Panc1 (cell line): ENCODE data around the gene CCNI. TPM values are rescaled to one million over a fixed set of nuclear protein-coding genes. Genes with fewer than 3 reads are reported as not detected.

ENCODE experiments used
- ATAC-seq: fragments of 200-7000 bp; cut with Tn5 transposase; 2 replicates; pipeline ENCODE4 v1.9.1; 2020; ENCODE audit warnings: mild to moderate bottlenecking, moderate library complexity
- BruUV-seq: library from RNA; stranded (reverse); fragments of 400-500 nt; replicated peaks from 2 replicates; lab custom pipeline; 2021; lab: Mats Ljungman, UMichigan
- CTCF ChIA-PET: fragments of 300-600 bp; sonication (Branson Sonifier 250); formaldehyde crosslinking; loops from one replicate; lab custom pipeline; 2022; ENCODE audit warnings: antibody characterized with exemption; lab: Charles Lee
- POLR2A ChIA-PET: fragments of 300-600 bp; sonication (Branson Sonifier 250); formaldehyde crosslinking; loops from one replicate; lab custom pipeline; 2022; ENCODE audit warnings: antibody characterized with exemption; lab: Charles Lee
- DNase-seq: peaks from one replicate; pipeline ENCODE4 v3.0.0-alpha.2; 2010; ENCODE audit warnings: low read depth, low spot score
- H3K27ac ChIP-seq: 2 replicates; pipeline ENCODE4 v1.5.1; 2011; ENCODE audit warnings: mild to moderate bottlenecking, low read length, inconsistent platforms
- H3K27me3 ChIP-seq: fragments of 200-500 bp; sonication (Bioruptor generic); 2 replicates; pipeline ENCODE4 v1.6.0; 2014; ENCODE audit warnings: low read length, inconsistent platforms; ENCODE audit not compliant: control insufficient read depth, insufficient read depth
- H3K36me3 ChIP-seq: fragments of 200-500 bp; sonication (Bioruptor generic); 2 replicates; pipeline ENCODE4 v1.5.1; 2014; ENCODE audit warnings: inconsistent platforms, mild to moderate bottlenecking, low read length, moderate library complexity; ENCODE audit not compliant: control insufficient read depth, insufficient read depth
- H3K4me1 ChIP-seq: 2 replicates; pipeline ENCODE4 v1.5.1; 2011; ENCODE audit warnings: inconsistent platforms, mild to moderate bottlenecking, low read length, moderate library complexity; ENCODE audit not compliant: control insufficient read depth, insufficient read depth
- H3K4me3 ChIP-seq, 2 experiments: 2 replicates each; pipeline ENCODE4 v1.5.1; 2011 to 2012; ENCODE audit warnings: low read depth in 2 of 2, low read length in 2 of 2, mild to moderate bottlenecking in 2 of 2, inconsistent platforms in 1 of 2, moderate library complexity in 1 of 2
- H3K9me3 ChIP-seq: fragments of 200-500 bp; sonication (Bioruptor generic); 2 replicates; pipeline ENCODE4 v1.5.1; 2014; ENCODE audit warnings: low read depth, mild to moderate bottlenecking, inconsistent platforms, low read length, moderate library complexity; ENCODE audit not compliant: control insufficient read depth, insufficient read depth
- CTCF ChIP-seq: fragments of 450-650 bp; IDR thresholded peaks from 2 replicates; pipeline ENCODE4 v1.5.1; 2017; ENCODE audit warnings: mild to moderate bottlenecking
- POLR2AphosphoS5 ChIP-seq: IDR thresholded peaks from 2 replicates; pipeline ENCODE4 v1.6.1; 2012; ENCODE audit warnings: mild to moderate bottlenecking, low read depth, low read length, moderate library complexity
- REST ChIP-seq, 2 experiments: IDR thresholded peaks; 2 replicates each; pipeline ENCODE4 v1.6.1; 2011 to 2012; ENCODE audit warnings: low read depth in 2 of 2, control low read depth in 1 of 2, low read length in 1 of 2, mild to moderate bottlenecking in 1 of 2, moderate library complexity in 1 of 2; ENCODE audit not compliant: insufficient read depth in 1 of 2
- SIN3A ChIP-seq: IDR thresholded peaks from 2 replicates; pipeline ENCODE4 v1.6.1; 2012; ENCODE audit warnings: low read depth, mild to moderate bottlenecking, low read length, moderate library complexity, borderline replicate concordance; ENCODE audit not compliant: insufficient read depth
- TCF7L2 ChIP-seq: IDR thresholded peaks from 2 replicates; pipeline ENCODE4 v1.6.1; 2011; ENCODE audit warnings: mild to moderate bottlenecking, low read depth, low read length, inconsistent platforms
- in situ Hi-C: cut with HindIII; loops from 2 replicates; pipeline ENCODE4 v1.10.0; 2016; ENCODE audit warnings: low sequenced_read_pairs, low pct_unique_long_range_greater_than_20kb
- intact Hi-C: fragments of 100-400 bp; cut with micrococcal nuclease; formaldehyde crosslinking; loops from one replicate; pipeline ENCODE4 v1.10.0; 2022; ENCODE audit not compliant: unreplicated experiment
- total RNA-seq: library from RNA; stranded (reverse); gene quantifications from one replicate; pipeline ENCODE4 v1.2.1, GENCODE V29; 2021; ENCODE audit not compliant: unreplicated experiment

Gene CCNI
- total RNA-seq, 1 experiment from 2014 or later: 125 TPM

GRCh38 chr4:77074381-77074831 is 1.4 kb downstream of the CCNI start:
- in situ Hi-C loops (no loop called here), intact Hi-C loops (no loop called here)
- POLR2A ChIA-PET: no interaction called here
- no peak for DNase-seq
- ATAC-seq: no peak
- BruUV-seq: no TSS peak
- CTCF ChIA-PET: no interaction called here
- no peak for TF ChIP-seq CTCF
- TF ChIP-seq SIN3A: no peak
- H3K4me1 ChIP-seq: peaks cover 15% of the 10 kb centered on the region
- peak overlapping the region; percentile 42 for H3K27ac ChIP-seq
- peak overlapping the region; percentile 57 to 96 for H3K4me3 ChIP-seq
- no peaks in the 10 kb centered on the region for H3K9me3 ChIP-seq
- peaks cover 6% of the 10 kb centered on the region; the same call in 1 of the 2 replicates for H3K36me3 ChIP-seq
- H3K27me3 ChIP-seq: no peaks in the 10 kb centered on the region

GRCh38 chr4:77073981-77074380 is 1.8 kb downstream of the CCNI start:
- Histone ChIP-seq H3K4me1 (peaks cover 15% of the 10 kb centered on the region), H3K4me3 (peak overlapping the region; percentile 57 to 96), H3K9me3 (no peaks in the 10 kb centered on the region), H3K27me3 (no peaks in the 10 kb centered on the region), H3K27ac (peak overlapping the region; percentile 42), H3K36me3 (peaks cover 6% of the 10 kb centered on the region; the same call in 1 of the 2 replicates)
- ChIA-PET CTCF (no interaction called here), POLR2A (no interaction called here)
- no peak for ATAC-seq
- intact Hi-C loops: no loop called here
- DNase-seq: no peak
- no peak for TF ChIP-seq REST (IDR thresholded peaks at IDR 0.05; ENCODE audit: insufficient read depth in 1 of 2, low read depth in 2 of 2, low read length in 1 of 2)
- no peak for TF ChIP-seq TCF7L2
- no peak for TF ChIP-seq SIN3A
- no peak for TF ChIP-seq POLR2AphosphoS5
- no peak for TF ChIP-seq CTCF
- in situ Hi-C loops: no loop called here
- TSS peak; percentile 56 for BruUV-seq
